Uterus (tissue), 2 donors: Measurements from ENCODE around the gene ASAP2.

ENCODE experiments used
- CTCF ChIP-seq, 4 experiments: fragments of 200-600 bp in 2 of 4; fragments of 450-650 bp in 2 of 4; sonication (generic) in 2 of 4; IDR thresholded peaks; one replicate each; pipeline ENCODE4 v1.5.1; 2016 to 2019; ENCODE audit warnings: antibody characterized with exemption in 4 of 4, mild to moderate bottlenecking in 2 of 4, moderate library complexity in 1 of 4
- POLR2A ChIP-seq, 2 donors: fragments of 450-650 bp; IDR thresholded peaks; one replicate each; pipeline ENCODE4 v1.6.1; 2016; ENCODE audit warnings: antibody characterized with exemption in 2 of 2, mild to moderate bottlenecking in 1 of 2, moderate library complexity in 1 of 2

GRCh38 chr2:9384521-9384920, 177.9 kb downstream of the ASAP2 start:
- TF ChIP-seq CTCF (IDR thresholded peaks at IDR 0.05): no peak
- TF ChIP-seq POLR2A (IDR thresholded peaks at IDR 0.05): no peak
